ENCODE data around the gene SEMA4G.
A peak's percentile ranks its signal among the peaks of the same experiment; 100 is the strongest.

The SEMA4G gene

GRCh38 chr10:101008823-101009423 lies 39.6 kb downstream of the SEMA4G start:
- TF ChIP-seq CTCF (IDR thresholded peaks at IDR 0.05; ENCODE audit: low read depth, low read length): no peak
- no peak overlapping the region for H3K4me3 ChIP-seq (ENCODE audit: low read depth, low read length)

DNA sequence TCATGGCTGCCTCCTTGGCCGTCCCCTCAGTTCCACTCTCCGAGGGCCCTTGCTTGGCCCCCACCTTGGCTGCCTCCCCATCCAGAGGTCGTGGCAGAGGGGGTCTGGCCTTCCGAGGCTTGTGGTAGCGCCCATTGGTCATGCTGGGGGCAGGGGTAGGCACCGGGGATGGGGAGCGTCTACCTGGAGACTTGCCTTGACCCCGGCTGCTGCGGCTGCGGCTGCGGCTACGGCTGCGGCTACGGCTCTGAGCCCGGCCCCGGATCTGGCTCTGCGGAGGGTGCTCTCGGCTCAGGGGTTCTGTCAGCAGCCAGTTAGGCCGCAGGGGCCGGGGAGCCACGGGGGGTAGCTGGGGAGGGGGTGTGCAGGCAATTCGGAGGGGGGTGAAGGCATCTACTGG lies 41.0 kb downstream of the SEMA4G start:
- no peak overlapping the region for H3K4me3 ChIP-seq (ENCODE audit: low read depth, low read length)
- TF ChIP-seq CTCF (IDR thresholded peaks at IDR 0.05; ENCODE audit: low read depth, low read length): no peak

GRCh38 chr10:101011517-101012423 lies 42.5 kb downstream of the SEMA4G start:
- no peak overlapping the region for H3K4me3 ChIP-seq (ENCODE audit: low read depth, low read length)
- peak; percentile 32; the same call in 1 of the 2 replicates for TF ChIP-seq CTCF (IDR thresholded peaks at IDR 0.05; ENCODE audit: low read depth, low read length)

DNA sequence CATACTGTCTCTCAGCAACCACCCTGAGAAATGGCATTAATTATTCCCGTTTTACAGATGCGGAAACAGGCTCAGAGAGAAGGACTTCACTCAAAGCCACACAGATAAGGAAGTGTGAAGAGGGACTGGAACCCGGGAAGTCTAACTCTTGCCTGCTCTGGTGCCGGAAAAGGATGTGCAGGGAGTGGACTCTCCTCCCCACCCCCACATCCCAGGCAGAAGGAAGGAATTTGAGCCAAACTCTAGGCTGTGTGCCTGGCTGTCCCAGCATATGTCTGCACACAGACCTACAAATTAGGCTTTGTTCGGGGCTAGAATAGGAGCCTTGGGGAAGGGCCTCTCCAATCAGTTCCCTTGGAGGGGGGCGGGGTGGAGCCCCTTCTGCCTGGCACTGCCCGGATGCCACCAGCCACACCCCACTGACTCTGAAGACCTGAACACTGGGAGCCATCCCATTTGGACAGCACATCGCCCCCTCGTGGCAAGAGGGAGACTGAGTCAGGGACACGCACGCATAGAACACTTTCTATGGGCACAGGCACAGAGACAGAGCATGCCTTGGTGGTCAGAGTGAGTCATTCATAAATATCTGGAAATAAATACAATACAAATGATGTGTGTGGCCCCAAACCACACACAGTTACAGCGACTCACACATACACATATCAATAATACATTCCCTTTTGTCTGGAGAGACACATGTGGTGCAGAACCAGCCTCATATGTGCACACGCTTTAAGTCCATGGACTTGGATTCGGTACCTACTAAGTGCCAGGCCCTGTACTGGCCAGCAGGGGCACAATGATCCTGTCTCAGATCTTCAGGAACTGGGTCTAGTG lies 43.4 kb downstream of the SEMA4G start:
- TF ChIP-seq CTCF (IDR thresholded peaks at IDR 0.05; ENCODE audit: low read depth, low read length): peak; percentile 83
- H3K4me3 ChIP-seq (ENCODE audit: low read depth, low read length): no peak overlapping the region

GRCh38 chr10:101013365-101013825 lies 44.1 kb downstream of the SEMA4G start:
- H3K4me3 ChIP-seq (ENCODE audit: low read depth, low read length): no peak overlapping the region
- no peak for TF ChIP-seq CTCF (IDR thresholded peaks at IDR 0.05; ENCODE audit: low read depth, low read length)

DNA sequence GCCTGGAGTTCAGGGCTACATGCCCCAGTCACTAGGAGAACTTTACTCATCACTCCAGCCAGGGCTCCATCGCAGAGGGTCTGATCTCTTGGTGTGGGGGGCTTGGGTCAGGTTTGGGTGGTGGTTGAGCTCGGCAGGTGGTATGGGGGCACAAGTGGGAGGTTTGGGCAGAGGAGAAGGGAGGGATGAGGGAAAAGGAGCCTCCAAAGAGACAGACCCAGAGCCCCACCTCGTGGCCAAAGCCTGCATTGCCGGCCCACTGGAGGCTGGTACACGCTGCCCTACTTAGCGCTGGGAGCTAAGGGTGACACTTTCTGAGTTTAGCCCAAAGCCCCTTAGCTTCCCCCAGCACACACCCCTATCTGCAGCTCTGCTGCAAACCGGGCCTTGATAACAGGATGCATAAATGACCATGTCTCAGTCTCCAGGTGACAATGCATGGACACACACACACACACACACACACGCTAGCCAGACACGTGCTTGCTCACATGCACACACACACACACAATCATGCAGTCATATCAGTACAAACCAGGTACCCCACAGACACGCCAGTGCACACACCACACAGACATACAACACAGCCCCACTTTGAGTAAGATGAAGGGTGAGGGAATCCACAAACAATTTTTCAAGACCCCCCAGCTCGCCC lies 45.1 kb downstream of the SEMA4G start:
- H3K4me3 ChIP-seq (ENCODE audit: low read depth, low read length): no peak overlapping the region
- TF ChIP-seq CTCF (IDR thresholded peaks at IDR 0.05; ENCODE audit: low read depth, low read length): peak; percentile 98
